GM21723 (cell line): ENCODE measurements around the gene STEAP1B.

ENCODE experiments used
- ATAC-seq: cut with Tn5 transposase; IDR thresholded peaks from one replicate; pipeline ENCODE4 v1.9.1; 2021; ENCODE audit warnings: mild to moderate bottlenecking, moderate library complexity; ENCODE audit not compliant: unreplicated experiment

Gene STEAP1B

GRCh38 chr7:22406715-22407114, 93.3 kb downstream of the STEAP1B start:
- ATAC-seq = no peak

GRCh38 chr7:22404421-22405023, 95.5 kb downstream of the STEAP1B start:
- ATAC-seq = no peak

GRCh38 chr7:22403344-22403743, 96.6 kb downstream of the STEAP1B start:
- ATAC-seq = no peak

GRCh38 chr7:22402250-22402649, 97.7 kb downstream of the STEAP1B start:
- ATAC-seq = peak; percentile 50

- ATAC-seq = no peak
Measured at GRCh38 chr7:22400936-22401553, 98.9 kb downstream of the STEAP1B start.

- ATAC-seq = no peak
Measured at GRCh38 chr7:22400150-22400814, 99.7 kb downstream of the STEAP1B start.

- ATAC-seq = no peak
Measured at GRCh38 chr7:22399546-22399945, 100.4 kb downstream of the STEAP1B start.

GRCh38 chr7:22399091-22399490, 100.9 kb downstream of the STEAP1B start:
- no peak for ATAC-seq

- ATAC-seq = no peak
Measured at GRCh38 chr7:22397981-22398380, 102.0 kb downstream of the STEAP1B start.

GRCh38 chr7:22395222-22395621, 104.8 kb downstream of the STEAP1B start:
- no peak for ATAC-seq

GRCh38 chr7:22394739-22395138, 105.2 kb downstream of the STEAP1B start:
- ATAC-seq = no peak

- ATAC-seq = no peak
Measured at GRCh38 chr7:22393913-22394729, 105.9 kb downstream of the STEAP1B start.

GRCh38 chr7:22390516-22390915, 109.5 kb downstream of the STEAP1B start:
- no peak for ATAC-seq

GRCh38 chr7:22389892-22390291, 110.1 kb downstream of the STEAP1B start:
- ATAC-seq = no peak

GRCh38 chr7:22387583-22387982, 112.4 kb downstream of the STEAP1B start:
- ATAC-seq = no peak

- peak; percentile 72 for ATAC-seq
Measured at GRCh38 chr7:22386865-22387264, 113.1 kb downstream of the STEAP1B start.

- peak; percentile 50 for ATAC-seq
Measured at GRCh38 chr7:22386206-22386858, 113.7 kb downstream of the STEAP1B start.

GRCh38 chr7:22385326-22385725, 114.7 kb downstream of the STEAP1B start:
- ATAC-seq = no peak

GRCh38 chr7:22380333-22380732, 119.7 kb downstream of the STEAP1B start:
- no peak for ATAC-seq

GRCh38 chr7:22378199-22378980, 121.6 kb downstream of the STEAP1B start:
- no peak for ATAC-seq
